ENCODE measurements around the gene PARP16.

DNA sequence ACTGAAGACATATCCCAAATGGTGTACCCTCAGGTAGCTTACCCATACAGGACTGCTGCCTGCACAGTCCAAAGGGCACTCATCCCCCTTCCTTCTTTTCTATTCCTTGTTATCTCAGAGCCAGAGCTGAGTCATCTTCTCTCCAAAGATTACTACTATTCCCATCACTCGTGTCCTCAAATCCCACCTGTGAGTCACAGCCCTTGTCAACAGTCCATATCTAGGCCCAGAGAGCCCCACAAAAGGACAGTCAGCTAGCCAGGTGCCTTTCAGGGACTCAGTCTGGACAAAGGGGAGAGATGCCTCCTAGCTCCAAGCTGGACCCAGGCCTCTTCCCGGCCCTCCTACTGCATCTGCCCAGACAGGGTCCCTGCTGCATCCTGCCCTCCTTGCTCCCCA is 11.0 kb downstream of the PARP16 start:
- TF ChIP-seq ZNF626 (tag by site-specific recombination; IDR thresholded peaks at IDR 0.05) (no peak), SALL2 (tag by site-specific recombination; IDR thresholded peaks at IDR 0.05; ENCODE audit: borderline replicate concordance) (no peak), CTCF (tag by site-specific recombination; IDR thresholded peaks at IDR 0.05) (no peak), ZNF660 (tag by site-specific recombination; IDR thresholded peaks at IDR 0.05) (no peak), ZNF747 (tag by site-specific recombination; IDR thresholded peaks at IDR 0.05) (no peak), ZBTB7A (tag by site-specific recombination; IDR thresholded peaks at IDR 0.05; ENCODE audit: low read depth) (no peak), ZNF701 (tag by site-specific recombination; IDR thresholded peaks at IDR 0.05) (no peak), AEBP2 (tag by site-specific recombination; IDR thresholded peaks at IDR 0.05; ENCODE audit: borderline replicate concordance) (no peak), ZFHX2 (tag by site-specific recombination; conservative IDR thresholded peaks at IDR 0.05) (no peak), SCRT1 (tag by site-specific recombination; IDR thresholded peaks at IDR 0.05; ENCODE audit: borderline replicate concordance) (no peak), PATZ1 (tag by site-specific recombination; IDR thresholded peaks at IDR 0.05) (no peak)
- TF ChIP-seq, protein P1, sequence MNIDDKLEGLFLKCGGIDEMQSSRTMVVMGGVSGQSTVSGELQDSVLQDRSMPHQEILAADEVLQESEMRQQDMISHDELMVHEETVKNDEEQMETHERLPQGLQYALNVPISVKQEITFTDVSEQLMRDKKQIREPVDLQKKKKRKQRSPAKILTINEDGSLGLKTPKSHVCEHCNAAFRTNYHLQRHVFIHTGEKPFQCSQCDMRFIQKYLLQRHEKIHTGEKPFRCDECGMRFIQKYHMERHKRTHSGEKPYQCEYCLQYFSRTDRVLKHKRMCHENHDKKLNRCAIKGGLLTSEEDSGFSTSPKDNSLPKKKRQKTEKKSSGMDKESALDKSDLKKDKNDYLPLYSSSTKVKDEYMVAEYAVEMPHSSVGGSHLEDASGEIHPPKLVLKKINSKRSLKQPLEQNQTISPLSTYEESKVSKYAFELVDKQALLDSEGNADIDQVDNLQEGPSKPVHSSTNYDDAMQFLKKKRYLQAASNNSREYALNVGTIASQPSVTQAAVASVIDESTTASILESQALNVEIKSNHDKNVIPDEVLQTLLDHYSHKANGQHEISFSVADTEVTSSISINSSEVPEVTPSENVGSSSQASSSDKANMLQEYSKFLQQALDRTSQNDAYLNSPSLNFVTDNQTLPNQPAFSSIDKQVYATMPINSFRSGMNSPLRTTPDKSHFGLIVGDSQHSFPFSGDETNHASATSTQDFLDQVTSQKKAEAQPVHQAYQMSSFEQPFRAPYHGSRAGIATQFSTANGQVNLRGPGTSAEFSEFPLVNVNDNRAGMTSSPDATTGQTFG (tag by site-specific recombination; IDR thresholded peaks at IDR 0.05; ENCODE audit: borderline replicate concordance) = no peak
